H9 (cell line): ENCODE results near the gene PGAP6. TPM values are rescaled to one million over a fixed set of nuclear protein-coding genes. Genes with fewer than 3 reads are reported as not detected.
A peak's percentile ranks its signal among the peaks of the same experiment; 100 is the strongest.

ENCODE experiments used
- DNase-seq: peaks from one replicate; pipeline ENCODE4 v3.0.0-alpha.2; 2017
- H2AFZ ChIP-seq: one replicate; pipeline ENCODE4 v1.6.1; 2013; ENCODE audit warnings: mild to moderate bottlenecking, low read length, control low read depth, moderate library complexity
- H2AK5ac ChIP-seq: 2 replicates; pipeline ENCODE4 v1.6.1; 2013; ENCODE audit warnings: low read length, control low read depth, mixed read lengths; ENCODE audit not compliant: insufficient read length
- H2BK120ac ChIP-seq: one replicate; pipeline ENCODE4 v1.6.1; 2013; ENCODE audit warnings: low read depth, mild to moderate bottlenecking, low read length, control low read depth, inconsistent platforms; ENCODE audit not compliant: poor library complexity, severe bottlenecking
- H2BK12ac ChIP-seq: 2 replicates; pipeline ENCODE4 v1.6.1; 2013; ENCODE audit warnings: low read length, control low read depth, mixed read lengths, low read depth; ENCODE audit not compliant: insufficient read length
- H2BK15ac ChIP-seq: 2 replicates; pipeline ENCODE4 v1.6.1; 2013; ENCODE audit warnings: low read depth, low read length, control low read depth
- H2BK20ac ChIP-seq: one replicate; pipeline ENCODE4 v1.6.1; 2013; ENCODE audit warnings: low read depth, mild to moderate bottlenecking, low read length, control low read depth, inconsistent platforms; ENCODE audit not compliant: poor library complexity, severe bottlenecking
- H2BK5ac ChIP-seq: 2 replicates; pipeline ENCODE4 v1.6.1; 2013; ENCODE audit warnings: low read length, control low read depth, mixed read lengths; ENCODE audit not compliant: insufficient read length
- H3K14ac ChIP-seq: 2 replicates; pipeline ENCODE4 v1.6.1; 2013; ENCODE audit warnings: low read length, control low read depth; ENCODE audit not compliant: insufficient read depth
- H3K18ac ChIP-seq: 2 replicates; pipeline ENCODE4 v1.6.1; 2013; ENCODE audit warnings: low read depth, mild to moderate bottlenecking, mixed read lengths, low read length, control low read depth; ENCODE audit not compliant: insufficient read length
- H3K23ac ChIP-seq: 2 replicates; pipeline ENCODE4 v1.6.1; 2013; ENCODE audit warnings: low read length, control low read depth, mixed read lengths, low read depth; ENCODE audit not compliant: insufficient read length
- H3K23me2 ChIP-seq: 2 replicates; pipeline ENCODE4 v1.6.1; 2013; ENCODE audit warnings: low read depth, mild to moderate bottlenecking, mixed read lengths, low read length, control low read depth; ENCODE audit not compliant: insufficient read length, poor library complexity, severe bottlenecking
- H3K27ac ChIP-seq: 2 replicates; pipeline ENCODE4 v1.5.1; 2013; ENCODE audit warnings: low read length, control low read depth, mixed read lengths, low read depth; ENCODE audit not compliant: insufficient read length
- H3K27me3 ChIP-seq: 2 replicates; pipeline ENCODE4 v1.6.1; 2013; ENCODE audit warnings: low read length, control low read depth, inconsistent platforms; ENCODE audit not compliant: insufficient read depth
- H3K4ac ChIP-seq: 2 replicates; pipeline ENCODE4 v1.6.1; 2013; ENCODE audit warnings: low read depth, mild to moderate bottlenecking, control low read depth, inconsistent platforms, low read length, moderate library complexity
- H3K4me1 ChIP-seq: 2 replicates; pipeline ENCODE4 v1.6.1; 2013; ENCODE audit warnings: low read length, control low read depth, inconsistent platforms; ENCODE audit not compliant: insufficient read depth
- H3K4me2 ChIP-seq: 2 replicates; pipeline ENCODE4 v1.6.1; 2013; ENCODE audit warnings: low read length, control low read depth, mixed read lengths; ENCODE audit not compliant: insufficient read length, insufficient read depth
- H3K56ac ChIP-seq: 2 replicates; pipeline ENCODE4 v1.6.1; 2013; ENCODE audit warnings: low read depth, mild to moderate bottlenecking, mixed read lengths, low read length, control low read depth; ENCODE audit not compliant: insufficient read length
- H3K79me1 ChIP-seq: 2 replicates; pipeline ENCODE4 v1.6.1; 2013; ENCODE audit warnings: low read depth, mild to moderate bottlenecking, moderate library complexity, low read length, control low read depth, inconsistent platforms; ENCODE audit not compliant: insufficient read depth, poor library complexity, severe bottlenecking
- H3K79me2 ChIP-seq: 2 replicates; pipeline ENCODE4 v1.6.1; 2013; ENCODE audit warnings: low read length, control low read depth, inconsistent platforms; ENCODE audit not compliant: insufficient read depth
- H3K9ac ChIP-seq: 2 replicates; pipeline ENCODE4 v1.6.1; 2013; ENCODE audit warnings: low read length, control low read depth, mixed read lengths; ENCODE audit not compliant: insufficient read length; ENCODE audit errors: extremely low read depth
- H3K9me3 ChIP-seq: one replicate; pipeline ENCODE4 v1.6.1; 2013; ENCODE audit warnings: low read depth, low read length, inconsistent platforms; ENCODE audit not compliant: control insufficient read depth
- H3T11ph ChIP-seq: one replicate; pipeline ENCODE4 v1.6.1; 2013; ENCODE audit warnings: mild to moderate bottlenecking, low read length, control low read depth, inconsistent platforms
- H4K20me1 ChIP-seq: one replicate; pipeline ENCODE4 v1.6.1; 2013; ENCODE audit not compliant: control insufficient read depth, insufficient read length, insufficient read depth
- H4K5ac ChIP-seq: 2 replicates; pipeline ENCODE4 v1.6.1; 2013; ENCODE audit warnings: low read depth, mild to moderate bottlenecking, mixed read lengths, low read length, control low read depth; ENCODE audit not compliant: insufficient read length
- H4K8ac ChIP-seq: replicated peaks from 2 replicates; pipeline ENCODE4 v1.6.1; 2013; ENCODE audit warnings: low read length, control low read depth, mixed read lengths, low read depth; ENCODE audit not compliant: insufficient read length
- H4K91ac ChIP-seq: 2 replicates; pipeline ENCODE4 v1.6.1; 2013; ENCODE audit warnings: low read depth, mild to moderate bottlenecking, moderate library complexity, mixed read lengths, low read length, control low read depth; ENCODE audit not compliant: insufficient read length
- H3K27ac Mint-ChIP-seq, 3 experiments: 2 replicates in 2 of 3; 3 replicates in 1 of 3; pipeline ENCODE4 v1.8.0; 2020 to 2021; ENCODE audit warnings: mixed read lengths in 3 of 3, mild to moderate bottlenecking in 1 of 3, moderate library complexity in 1 of 3
- H3K27me3 Mint-ChIP-seq: 2 replicates; pipeline ENCODE4 v1.8.0; 2021; ENCODE audit warnings: low read depth, mild to moderate bottlenecking, moderate library complexity, mixed read lengths
- H3K36me3 Mint-ChIP-seq, 3 experiments: 2 replicates in 2 of 3; 3 replicates in 1 of 3; pipeline ENCODE4 v1.8.0; 2020 to 2021; ENCODE audit warnings: low read depth in 3 of 3, mixed read lengths in 3 of 3; ENCODE audit not compliant: insufficient read depth in 1 of 3
- H3K4me1 Mint-ChIP-seq, 2 experiments: 2 replicates each; pipeline ENCODE4 v1.8.0; 2020; ENCODE audit warnings: mixed read lengths in 2 of 2
- H3K4me3 Mint-ChIP-seq, 2 experiments: 2 replicates in 1 of 2; 3 replicates in 1 of 2; pipeline ENCODE4 v1.8.0; 2020 to 2021; ENCODE audit warnings: mild to moderate bottlenecking in 2 of 2, mixed read lengths in 2 of 2, moderate library complexity in 1 of 2
- H3K9me3 Mint-ChIP-seq, 2 experiments: 2 replicates in 1 of 2; 3 replicates in 1 of 2; pipeline ENCODE4 v1.8.0; 2020; ENCODE audit warnings: mild to moderate bottlenecking in 2 of 2, mixed read lengths in 2 of 2, moderate library complexity in 1 of 2
- WGBS: extraction: QIAGEN DNeasy Blood & Tissue Kit; methylation state at CpG from one replicate; pipeline ENCODE4 v1.1.7; 2013; ENCODE audit warnings: missing lambda C conversion rate, low lambda C conversion rate, mixed read lengths; ENCODE audit not compliant: insufficient read length; ENCODE audit errors: extremely low coverage; 5-methylcytosine and 5-hydroxymethylcytosine counted together
- total RNA-seq: library from RNA; stranded (reverse); gene quantifications from 2 replicates; pipeline ENCODE4 v1.2.1, GENCODE V29; 2021
- TF ChIP-seq, protein P1 (sequence below): fragments of 200-600 bp; sonication (generic); conservative IDR thresholded peaks from 3 replicates; pipeline ENCODE4 v1.8.0; 2021; ENCODE audit warnings: antibody characterized with exemption, mild to moderate bottlenecking

Gene PGAP6
- total RNA-seq, 1 experiment from 2014 or later, result 111 TPM

DNA sequence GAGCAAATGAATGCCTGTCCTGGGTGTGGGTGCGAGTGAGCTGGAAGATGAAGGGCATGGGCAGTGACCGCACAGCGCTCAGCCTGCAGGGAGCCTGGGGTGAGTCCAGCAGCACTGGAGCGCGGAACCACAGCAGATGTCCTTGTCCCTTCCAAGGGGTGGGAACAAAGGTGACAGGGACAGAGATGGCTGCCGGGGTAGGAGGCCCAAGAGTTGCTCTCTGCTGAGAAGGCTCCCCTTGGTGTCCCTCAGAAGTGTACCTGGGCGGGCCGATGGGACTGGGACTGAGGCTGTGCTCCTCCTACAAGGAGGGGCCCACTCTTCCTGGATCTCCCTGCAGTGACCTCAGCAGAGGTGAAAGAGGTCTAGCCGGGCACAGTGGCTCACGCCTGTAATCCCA is 7.6 kb upstream of the PGAP6 start:
- Histone ChIP-seq H3K4me2 (no peak overlapping the region), H3K79me2 (no peaks in the 10 kb centered on the region), H3K23me2 (no peaks in the 10 kb centered on the region), H3K27me3 (no peaks in the 10 kb centered on the region), H3K9me3 (no peaks in the 10 kb centered on the region), H4K20me1 (no peaks in the 10 kb centered on the region), H3K4ac (no peak overlapping the region), H3K4me1 (no peaks in the 10 kb centered on the region), H4K91ac (no peak overlapping the region), H2BK120ac (no peak overlapping the region), H2BK5ac (no peak overlapping the region), H3K14ac (no peak overlapping the region), H3K18ac (no peak overlapping the region), H3K9ac (no peak overlapping the region), H3T11ph (no peak overlapping the region), H2AFZ (no peak overlapping the region), H2BK20ac (no peak overlapping the region), H2AK5ac (no peak overlapping the region), H3K23ac (no peak overlapping the region), H2BK12ac (no peak overlapping the region), H4K8ac (no peak overlapping the region), H3K79me1 (no peaks in the 10 kb centered on the region), H3K27ac (no peak overlapping the region), H2BK15ac (no peak overlapping the region), H4K5ac (no peak overlapping the region), H3K56ac (no peak overlapping the region)
- TF ChIP-seq, protein P1, sequence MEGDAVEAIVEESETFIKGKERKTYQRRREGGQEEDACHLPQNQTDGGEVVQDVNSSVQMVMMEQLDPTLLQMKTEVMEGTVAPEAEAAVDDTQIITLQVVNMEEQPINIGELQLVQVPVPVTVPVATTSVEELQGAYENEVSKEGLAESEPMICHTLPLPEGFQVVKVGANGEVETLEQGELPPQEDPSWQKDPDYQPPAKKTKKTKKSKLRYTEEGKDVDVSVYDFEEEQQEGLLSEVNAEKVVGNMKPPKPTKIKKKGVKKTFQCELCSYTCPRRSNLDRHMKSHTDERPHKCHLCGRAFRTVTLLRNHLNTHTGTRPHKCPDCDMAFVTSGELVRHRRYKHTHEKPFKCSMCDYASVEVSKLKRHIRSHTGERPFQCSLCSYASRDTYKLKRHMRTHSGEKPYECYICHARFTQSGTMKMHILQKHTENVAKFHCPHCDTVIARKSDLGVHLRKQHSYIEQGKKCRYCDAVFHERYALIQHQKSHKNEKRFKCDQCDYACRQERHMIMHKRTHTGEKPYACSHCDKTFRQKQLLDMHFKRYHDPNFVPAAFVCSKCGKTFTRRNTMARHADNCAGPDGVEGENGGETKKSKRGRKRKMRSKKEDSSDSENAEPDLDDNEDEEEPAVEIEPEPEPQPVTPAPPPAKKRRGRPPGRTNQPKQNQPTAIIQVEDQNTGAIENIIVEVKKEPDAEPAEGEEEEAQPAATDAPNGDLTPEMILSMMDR, result no peak
- H3K4me3 Mint-ChIP-seq, result no peak overlapping the region
- peak overlapping the region in 1 of 3 experiments; percentile 55; a peak in 2 of 7 replicates for H3K27ac Mint-ChIP-seq
- DNase-seq, result no peak
- H3K4me1 Mint-ChIP-seq, result peaks cover 29 to 31% of the 10 kb centered on the region in 2 experiments
- WGBS, result no CpG with 5 or more reads among the region's 10 CpGs
- no peaks in the 10 kb centered on the region for H3K27me3 Mint-ChIP-seq
- peaks cover 5 to 14% of the 10 kb centered on the region in 2 experiments for H3K9me3 Mint-ChIP-seq
- H3K36me3 Mint-ChIP-seq, result peaks cover 7 to 17% (median 8%) of the 10 kb centered on the region in 3 experiments; a peak in 5 of 7 replicates
